GM21360 (cell line): Measurements from ENCODE around the gene PTRH1.

Source experiments
- ATAC-seq: cut with Tn5 transposase; IDR thresholded peaks from one replicate; pipeline ENCODE4 v1.9.1; 2021; ENCODE audit warnings: mild to moderate bottlenecking, moderate library complexity; ENCODE audit not compliant: unreplicated experiment

The PTRH1 gene

DNA sequence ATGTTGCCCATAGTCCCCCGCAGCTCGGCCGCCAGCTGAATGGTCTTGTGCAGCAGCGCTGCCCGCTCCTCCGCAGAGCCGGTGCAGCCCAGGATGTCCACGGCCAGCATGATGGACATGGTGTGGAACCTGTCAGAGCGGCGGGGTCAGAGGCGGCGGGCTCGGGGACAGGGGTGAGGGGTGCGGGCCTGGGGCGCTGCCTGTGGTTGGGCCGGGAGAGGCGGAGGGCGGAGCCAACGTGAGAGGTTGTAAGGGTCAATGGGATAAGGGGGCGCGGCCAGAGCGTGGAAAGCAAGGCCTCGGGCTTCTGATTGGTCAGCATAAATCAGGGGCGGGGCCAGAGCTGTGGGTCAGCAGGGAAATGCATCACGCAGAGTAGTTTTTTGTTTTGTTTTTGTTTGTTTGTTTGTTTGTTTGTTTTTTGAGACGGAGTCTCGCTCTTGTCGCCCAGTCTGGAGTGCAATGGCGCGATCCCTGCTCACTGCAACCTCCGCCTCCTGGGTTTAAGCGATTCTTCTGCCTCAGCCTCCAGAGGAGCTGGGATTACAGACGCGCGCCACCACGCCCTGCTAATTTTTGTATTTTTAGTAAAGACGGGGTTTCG lies 26.5 kb upstream of the PTRH1 start:
- ATAC-seq, result no peak

DNA sequence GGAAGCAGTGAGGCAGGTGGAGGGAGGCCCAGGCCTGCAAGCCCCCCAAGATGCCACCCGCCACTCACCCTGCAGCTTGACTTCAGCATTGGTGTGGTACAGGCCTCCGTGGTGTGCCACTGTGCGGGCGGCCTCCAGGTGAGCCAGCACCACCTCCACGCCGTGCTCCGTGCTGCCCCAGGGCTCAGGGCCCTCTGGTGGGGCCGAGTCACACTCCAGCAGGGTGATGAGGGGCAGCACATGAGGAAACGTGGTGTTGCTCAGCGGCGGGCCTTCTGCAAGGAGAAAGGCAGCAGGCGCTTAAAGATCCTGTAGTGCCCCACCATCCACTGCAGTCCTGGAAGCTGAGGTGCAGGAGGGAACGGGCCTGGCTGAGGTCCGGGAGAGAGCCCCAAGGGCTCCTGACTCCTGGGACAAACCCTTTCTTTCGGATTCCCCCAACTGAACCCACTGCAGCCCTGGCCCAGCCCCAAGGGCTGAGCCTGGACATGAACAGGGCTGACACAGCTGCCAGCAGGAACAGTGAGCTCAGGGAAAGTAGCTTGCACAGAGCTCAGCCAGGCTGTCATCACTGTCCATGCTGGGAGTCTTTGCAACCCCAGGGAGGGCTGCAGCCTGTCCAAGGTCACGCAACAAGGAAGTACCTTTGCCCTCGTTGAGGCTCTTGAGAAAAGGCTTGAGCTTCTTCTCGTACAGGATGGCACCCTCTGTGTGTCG lies 24.3 kb upstream of the PTRH1 start:
- no peak for ATAC-seq

- no peak for ATAC-seq
Observed at GRCh38 chr9:127738666-127739065, 23.2 kb upstream of the PTRH1 start.

- peak; percentile 7 for ATAC-seq
Observed at GRCh38 chr9:127735530-127736185, 20.2 kb upstream of the PTRH1 start.

GRCh38 chr9:127734747-127735529 lies 19.5 kb upstream of the PTRH1 start, which contains the start of gene TOR2A:
TSS of gene TOR2A (minus strand) at chr9:127735294. CDS start at chr9:127735270, 24 bp downstream.
- peak; percentile 83 for ATAC-seq

- no peak for ATAC-seq
Observed at GRCh38 chr9:127734247-127734746, 18.8 kb upstream of the PTRH1 start.

DNA sequence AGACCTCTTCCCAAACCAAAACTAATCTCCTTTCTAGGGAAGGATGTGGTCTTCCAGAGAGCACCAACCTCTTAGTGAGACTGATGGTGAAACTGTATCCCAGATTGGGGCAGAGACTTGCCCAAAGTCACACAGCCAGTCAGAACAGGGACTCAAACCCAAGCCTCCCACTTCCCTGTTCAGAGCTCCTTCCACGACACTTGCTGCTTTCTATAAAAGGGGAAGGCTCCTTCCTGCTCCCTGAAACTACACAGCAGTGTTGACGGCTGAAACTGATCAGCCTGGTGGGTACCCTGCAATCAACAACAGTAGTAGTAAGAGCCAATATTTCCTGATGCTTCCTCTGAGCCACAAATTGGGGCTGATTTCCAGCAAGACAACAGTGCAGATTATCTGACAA lies 18.2 kb upstream of the PTRH1 start:
- no peak for ATAC-seq

DNA sequence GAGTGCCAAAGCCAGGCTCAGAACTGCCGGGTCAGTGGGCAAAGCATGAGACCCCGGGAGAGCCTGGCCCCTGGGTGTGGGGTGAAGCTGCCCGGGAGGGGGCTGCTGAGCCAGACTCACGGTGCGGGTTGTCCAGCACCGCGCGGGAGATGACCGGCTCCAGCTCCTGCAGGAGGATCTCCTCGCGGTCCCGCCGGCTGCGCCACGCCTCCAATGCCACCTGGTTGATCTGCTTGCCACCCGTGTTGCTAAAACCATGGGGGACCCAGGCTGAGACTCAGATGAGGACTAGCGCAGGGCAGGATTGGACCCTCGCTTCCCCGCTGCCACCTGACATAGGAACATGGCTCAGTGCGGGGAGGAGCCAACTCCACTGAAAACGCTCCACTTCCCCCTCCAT lies 17.0 kb upstream of the PTRH1 start:
- no peak for ATAC-seq

- no peak for ATAC-seq
Observed at GRCh38 chr9:127731938-127732337, 16.5 kb upstream of the PTRH1 start.

- ATAC-seq, result no peak
Observed at GRCh38 chr9:127730799-127731410, 15.4 kb upstream of the PTRH1 start.

- ATAC-seq, result no peak
Observed at GRCh38 chr9:127730262-127730661, 14.8 kb upstream of the PTRH1 start.

DNA sequence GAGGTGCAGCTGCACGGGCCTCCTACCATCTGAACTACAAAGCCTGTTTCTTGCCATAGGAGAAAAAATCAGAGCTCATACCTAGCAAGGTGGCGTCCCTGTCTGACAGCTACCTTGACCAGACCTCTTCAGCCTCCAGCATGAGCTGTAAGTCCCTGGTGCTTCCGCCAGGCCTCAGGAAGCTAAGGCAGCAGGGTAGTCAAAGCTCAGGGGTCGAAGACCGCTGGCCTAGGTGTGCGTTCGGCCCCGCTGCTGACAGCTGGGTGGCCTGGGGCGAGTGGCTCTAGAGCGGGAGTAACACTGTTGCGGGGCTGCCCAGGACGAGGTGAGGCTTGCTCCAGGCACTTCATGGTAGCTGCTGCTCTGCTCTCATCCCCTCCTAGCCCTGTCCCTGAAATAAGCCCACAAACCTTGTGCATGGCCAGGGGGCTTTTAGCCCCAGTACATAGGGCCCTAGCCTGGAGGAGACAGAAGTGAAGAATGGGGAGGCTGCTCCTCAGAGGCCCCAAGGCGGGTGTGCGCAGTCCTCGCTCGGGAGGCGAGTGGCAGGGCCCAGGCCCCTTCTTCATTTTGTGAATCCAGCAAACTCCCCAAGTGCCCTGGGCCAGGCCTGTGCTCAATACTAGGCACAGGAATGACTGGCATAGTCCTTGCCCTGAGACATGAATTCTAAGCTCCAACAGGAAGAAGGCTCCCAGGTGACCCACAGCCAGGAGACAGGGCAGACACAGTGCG lies 14.2 kb upstream of the PTRH1 start:
- ATAC-seq, result no peak

DNA sequence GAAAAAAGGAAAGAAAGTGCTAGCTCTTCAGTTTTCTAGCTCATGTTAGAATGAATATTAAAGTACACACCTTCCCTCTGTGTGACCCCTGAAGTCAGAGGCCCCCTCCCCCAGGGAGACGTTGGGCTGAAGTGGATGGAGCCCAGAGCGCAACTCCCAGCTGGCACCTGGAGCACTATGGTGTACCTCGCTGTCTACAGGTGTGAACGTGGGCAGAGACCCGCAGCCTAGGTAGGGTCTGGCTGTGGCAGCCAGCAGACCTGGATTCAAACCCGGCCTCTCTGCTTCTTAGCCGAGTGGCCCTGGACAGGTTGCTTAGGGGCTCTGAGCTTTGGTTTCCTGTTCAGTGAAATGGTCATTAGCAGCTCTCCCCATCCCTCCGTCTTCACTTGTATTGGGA lies 13.3 kb upstream of the PTRH1 start:
- ATAC-seq, result no peak

- ATAC-seq, result no peak
Observed at GRCh38 chr9:127726871-127727270, 11.4 kb upstream of the PTRH1 start.

GRCh38 chr9:127724012-127724411 lies 8.5 kb upstream of the PTRH1 start:
- no peak for ATAC-seq

DNA sequence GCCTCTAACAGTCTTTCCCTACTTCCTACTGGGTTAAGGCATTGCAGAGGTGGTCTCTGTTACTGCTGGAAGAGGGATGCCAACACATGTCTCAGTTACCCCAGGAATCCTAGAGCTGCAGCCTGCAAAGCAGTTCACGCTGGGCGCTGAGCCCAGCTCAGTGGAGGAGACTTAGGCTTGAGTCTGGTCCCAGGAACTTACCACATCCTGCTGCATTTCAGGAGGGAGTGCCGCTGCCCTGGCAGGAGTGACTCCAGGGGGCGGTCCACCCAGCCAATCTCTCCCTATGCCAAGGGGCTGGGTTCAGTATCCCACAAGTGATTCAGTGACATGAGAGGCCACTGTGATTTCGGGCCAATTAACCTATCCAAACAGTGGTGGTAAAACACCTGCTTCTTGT lies 8.0 kb upstream of the PTRH1 start:
- ATAC-seq, result no peak

DNA sequence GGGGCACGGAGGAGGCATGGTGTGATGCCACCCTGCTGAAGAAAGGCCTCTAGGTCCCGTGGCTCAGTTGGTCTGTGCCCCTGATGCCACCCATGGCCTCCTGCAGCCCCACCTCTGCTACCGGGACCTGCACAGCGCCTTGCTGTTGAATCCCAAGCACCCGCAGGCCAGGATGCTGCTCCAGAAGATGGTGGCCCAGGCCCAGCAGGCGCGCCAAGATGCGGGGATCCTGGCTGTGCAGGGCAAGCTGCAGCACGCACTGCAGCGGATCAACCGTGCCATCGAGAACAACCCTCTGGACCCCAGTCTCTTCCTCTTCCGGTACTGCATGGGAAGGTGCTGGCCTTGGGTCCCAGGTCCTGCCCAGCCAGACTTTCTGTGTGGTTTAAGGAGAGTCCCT lies 7.5 kb upstream of the PTRH1 start:
- ATAC-seq, result no peak

DNA sequence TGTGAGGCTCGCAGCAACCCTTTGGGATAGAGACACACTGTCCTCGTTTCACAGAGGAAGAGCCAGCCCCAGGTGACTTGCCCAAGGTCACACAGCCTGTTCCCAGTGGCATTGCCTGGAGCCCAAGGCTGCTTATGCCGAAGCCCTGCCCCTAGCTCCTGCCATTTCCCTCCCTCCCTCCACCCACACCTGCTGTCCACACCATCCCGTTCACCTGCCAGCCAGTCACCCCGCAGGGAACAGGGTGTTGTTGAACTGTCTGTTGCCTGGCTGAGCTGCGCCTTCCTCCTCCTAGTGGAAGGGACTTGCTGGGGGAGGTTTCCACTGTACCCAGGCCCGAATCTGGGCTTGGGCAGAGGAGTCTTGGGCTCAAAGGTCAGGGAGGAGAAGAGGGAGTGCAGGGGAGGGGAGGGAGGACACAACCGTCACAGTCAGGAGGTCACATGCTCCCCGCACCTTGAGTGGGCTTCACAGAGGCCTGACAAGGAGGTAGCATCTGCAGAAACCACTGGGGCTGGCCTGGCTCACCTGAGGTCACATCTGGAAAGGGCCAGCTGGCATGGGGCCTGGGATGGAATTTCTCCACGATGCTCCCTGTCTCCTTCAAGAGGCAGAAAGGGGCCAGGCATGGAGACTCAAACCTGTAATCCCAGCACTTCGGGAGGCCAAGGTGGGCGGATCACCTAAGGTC lies 6.7 kb upstream of the PTRH1 start:
- no peak for ATAC-seq

DNA sequence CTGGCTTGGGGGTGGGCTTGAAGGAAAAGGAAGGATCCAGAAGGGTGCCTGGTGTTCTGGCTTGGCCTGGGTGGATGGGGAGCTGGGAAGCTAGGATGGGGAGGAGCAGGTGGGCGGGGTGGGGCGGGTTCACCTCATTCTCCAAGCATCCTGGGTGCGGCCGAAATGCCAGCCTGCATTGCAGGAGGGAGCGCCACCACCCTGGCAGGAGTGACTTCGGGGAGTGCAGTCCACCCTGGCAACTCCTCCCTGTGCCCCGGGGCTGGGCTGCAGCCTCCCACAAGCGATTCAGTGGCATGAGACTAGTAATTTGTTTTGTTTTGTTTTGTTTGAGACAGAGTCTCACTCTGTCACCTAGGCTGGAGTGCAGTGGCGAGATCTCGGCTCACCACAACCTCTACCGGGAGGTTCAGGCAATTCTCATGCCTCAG lies 5.9 kb upstream of the PTRH1 start:
- no peak for ATAC-seq

DNA sequence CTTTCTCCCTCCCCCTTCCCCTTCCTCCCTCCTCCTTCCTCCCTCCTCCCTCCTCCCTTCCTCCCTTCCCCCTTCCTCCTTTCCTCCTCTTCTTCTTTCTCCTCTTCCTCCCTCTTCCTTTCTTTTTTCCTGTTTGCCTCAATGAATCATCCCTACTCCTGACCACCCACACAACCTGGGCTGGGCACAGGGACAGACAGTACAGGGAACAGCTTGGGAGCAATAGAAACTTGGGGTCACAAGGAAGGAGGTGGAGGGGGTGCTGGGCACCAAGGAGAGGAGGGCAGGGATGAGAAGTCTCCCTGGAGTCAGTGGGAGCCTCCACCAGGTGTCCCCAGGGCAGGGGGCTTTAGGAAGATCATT lies 5.4 kb upstream of the PTRH1 start:
- ATAC-seq, result no peak
